Keratinocyte (primary cell): ENCODE data around the gene SLC26A9. TPM values are rescaled to one million over a fixed set of nuclear protein-coding genes. Genes with fewer than 3 reads are reported as not detected.

Experiments
- DNase-seq: peaks from one replicate; pipeline ENCODE4 v3.0.0-alpha.2; 2011; ENCODE audit warnings: low read depth, missing footprints, low spot score
- FAIRE-seq: peaks from 2 replicates; lab custom pipeline; 2011; peaks lifted over from hg19 to GRCh38; lab: Jason Lieb, UNC
- H2AFZ ChIP-seq: 2 replicates; pipeline ENCODE4 v1.6.0; 2012; ENCODE audit warnings: low read length, control low read depth, inconsistent platforms; ENCODE audit not compliant: control insufficient read depth
- H3K27ac ChIP-seq: 2 replicates; pipeline ENCODE4 v1.5.1; 2011; ENCODE audit warnings: low read length; ENCODE audit not compliant: control insufficient read depth, insufficient read depth
- H3K27me3 ChIP-seq: 3 replicates; pipeline ENCODE4 v1.6.0; 2011; ENCODE audit warnings: low read length; ENCODE audit not compliant: control insufficient read depth, insufficient read depth; ENCODE audit errors: extremely low read depth
- H3K36me3 ChIP-seq, 2 experiments: 2 replicates in 1 of 2; 3 replicates in 1 of 2; pipeline ENCODE4 v1.5.1; 2011; ENCODE audit warnings: low read length in 2 of 2, mild to moderate bottlenecking in 1 of 2; ENCODE audit not compliant: control insufficient read depth in 2 of 2, insufficient read depth in 2 of 2; ENCODE audit errors: extremely low read depth in 1 of 2
- H3K4me1 ChIP-seq: 3 replicates; pipeline ENCODE4 v1.5.1; 2011; ENCODE audit warnings: low read length; ENCODE audit not compliant: control insufficient read depth, insufficient read depth; ENCODE audit errors: extremely low read depth
- H3K4me2 ChIP-seq: 3 replicates; pipeline ENCODE4 v1.6.0; 2011; ENCODE audit warnings: low read depth, low read length; ENCODE audit not compliant: control insufficient read depth, insufficient read depth; ENCODE audit errors: extremely low read depth
- H3K4me3 ChIP-seq, 3 experiments: fragments of 200-600 bp in 1 of 3; sonication (generic) in 1 of 3; 2 replicates in 2 of 3; 3 replicates in 1 of 3; pipeline ENCODE4 v1.5.1; 2011 to 2016; ENCODE audit warnings: low read length in 3 of 3, mild to moderate bottlenecking in 3 of 3, control low read depth in 2 of 3, inconsistent platforms in 1 of 3, low read depth in 1 of 3, mixed read lengths in 1 of 3, mixed run types in 1 of 3, moderate library complexity in 1 of 3; ENCODE audit not compliant: control insufficient read depth in 2 of 3, insufficient read depth in 2 of 3; ENCODE audit errors: extremely low read depth in 1 of 3
- H3K79me2 ChIP-seq: 2 replicates; pipeline ENCODE4 v1.6.0; 2012; ENCODE audit warnings: low read length; ENCODE audit not compliant: control insufficient read depth, insufficient read depth
- H3K9ac ChIP-seq: 3 replicates; pipeline ENCODE4 v1.6.0; 2011; ENCODE audit warnings: low read length; ENCODE audit not compliant: control insufficient read depth, insufficient read depth; ENCODE audit errors: extremely low read depth
- H3K9me1 ChIP-seq: 3 replicates; pipeline ENCODE4 v1.6.0; 2011; ENCODE audit warnings: low read length; ENCODE audit not compliant: control insufficient read depth, insufficient read depth; ENCODE audit errors: extremely low read depth
- H3K9me3 ChIP-seq: 2 replicates; pipeline ENCODE4 v1.5.1; 2012; ENCODE audit warnings: low read depth, low read length; ENCODE audit not compliant: control insufficient read depth
- H4K20me1 ChIP-seq: 3 replicates; pipeline ENCODE4 v1.6.0; 2011; ENCODE audit warnings: low read length; ENCODE audit not compliant: control insufficient read depth, insufficient read depth; ENCODE audit errors: extremely low read depth
- EZH2 ChIP-seq: IDR thresholded peaks from one replicate; pipeline ENCODE4 v1.6.1; 2012; ENCODE audit warnings: inconsistent platforms, mild to moderate bottlenecking, low read length, moderate library complexity
- dilution Hi-C: fragments of 300-500 bp; cut with MboI; formaldehyde crosslinking; loops from one replicate; pipeline ENCODE4 v1.7.0; 2020; ENCODE audit warnings: low sequenced_read_pairs; ENCODE audit not compliant: extremely low pct_ligation_motif_present
- polyA plus RNA-seq, 5 experiments: library from polyadenylated mRNA; depleted of rRNA in 3 of 5; stranded (reverse) in 3 of 5; stranded (forward) in 1 of 5; unstranded in 1 of 5; fragments of >200 nt; gene quantifications; 1 replicate in 1 of 5; 2 replicates in 3 of 5; 3 replicates in 1 of 5; pipeline versions ENCODE4 v1.2.1 to v1.2.3, GENCODE V29; 2011 to 2012; ENCODE audit warnings: missing spikeins in 2 of 5, low read depth in 1 of 5, low replicate concordance in 1 of 5
- TF ChIP-seq, protein P1 (sequence below), 3 experiments: IDR thresholded peaks in 1 of 3; conservative IDR thresholded peaks in 1 of 3; optimal IDR thresholded peaks in 1 of 3; 2 replicates in 2 of 3; 3 replicates in 1 of 3; pipeline versions ENCODE3 to v1.5.1; 2011; ENCODE audit warnings: low read length in 3 of 3, mild to moderate bottlenecking in 3 of 3, moderate library complexity in 2 of 3, control low read depth in 1 of 3, inconsistent platforms in 1 of 3; ENCODE audit not compliant: insufficient read depth in 2 of 3; ENCODE audit errors: extremely low read depth in 1 of 3

The SLC26A9 gene
- polyA plus RNA-seq, 1 donor (not counting 4 experiments of a cell fraction or from before 2014, with no cell fraction given), result 0.03 TPM

DNA sequence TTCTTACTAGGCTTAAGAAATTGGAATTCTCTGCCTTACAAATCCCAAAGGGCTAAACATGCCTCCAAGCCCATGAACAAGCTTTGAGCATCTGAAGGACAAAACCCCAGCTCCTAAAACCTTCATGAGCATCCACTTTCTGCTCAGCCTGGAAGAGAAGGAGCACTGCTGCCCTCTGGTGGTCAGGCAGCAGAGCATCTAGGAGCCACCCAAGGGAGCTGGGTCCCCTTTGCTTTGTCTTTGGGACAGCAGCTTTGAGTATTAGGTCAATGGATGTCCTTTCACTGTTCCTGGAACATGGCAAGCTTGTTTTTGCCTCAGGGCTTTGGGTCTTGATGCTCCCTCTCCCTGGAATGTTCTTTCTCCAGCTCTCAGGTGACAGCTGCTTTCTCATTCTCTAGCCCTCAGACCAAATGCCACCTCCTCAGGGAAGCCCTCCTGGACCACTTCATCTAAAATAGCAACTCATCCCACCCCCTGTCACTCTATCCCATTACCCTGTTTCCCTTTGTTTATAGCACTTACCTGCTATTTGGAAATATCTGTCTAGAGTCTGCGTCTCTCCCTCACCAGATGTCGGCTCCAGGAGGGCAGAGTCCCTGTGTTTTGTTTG is 34.3 kb upstream of the SLC26A9 start:
- dilution Hi-C loops, result no loop called here
- Histone ChIP-seq H3K9ac (no peak overlapping the region), H3K4me2 (no peak overlapping the region), H2AFZ (no peak overlapping the region), H3K79me2 (no peaks in the 10 kb centered on the region), H3K27ac (no peak overlapping the region), H3K36me3 (peaks cover 6 to 7% of the 10 kb centered on the region in 2 experiments), H3K27me3 (no peaks in the 10 kb centered on the region), H3K9me1 (peaks cover 4% of the 10 kb centered on the region), H3K4me3 (no peak overlapping the region), H3K4me1 (no peaks in the 10 kb centered on the region), H3K9me3 (no peaks in the 10 kb centered on the region), H4K20me1 (no peaks in the 10 kb centered on the region)
- FAIRE-seq (no peak), DNase-seq (no peak)
- TF ChIP-seq, protein P1, sequence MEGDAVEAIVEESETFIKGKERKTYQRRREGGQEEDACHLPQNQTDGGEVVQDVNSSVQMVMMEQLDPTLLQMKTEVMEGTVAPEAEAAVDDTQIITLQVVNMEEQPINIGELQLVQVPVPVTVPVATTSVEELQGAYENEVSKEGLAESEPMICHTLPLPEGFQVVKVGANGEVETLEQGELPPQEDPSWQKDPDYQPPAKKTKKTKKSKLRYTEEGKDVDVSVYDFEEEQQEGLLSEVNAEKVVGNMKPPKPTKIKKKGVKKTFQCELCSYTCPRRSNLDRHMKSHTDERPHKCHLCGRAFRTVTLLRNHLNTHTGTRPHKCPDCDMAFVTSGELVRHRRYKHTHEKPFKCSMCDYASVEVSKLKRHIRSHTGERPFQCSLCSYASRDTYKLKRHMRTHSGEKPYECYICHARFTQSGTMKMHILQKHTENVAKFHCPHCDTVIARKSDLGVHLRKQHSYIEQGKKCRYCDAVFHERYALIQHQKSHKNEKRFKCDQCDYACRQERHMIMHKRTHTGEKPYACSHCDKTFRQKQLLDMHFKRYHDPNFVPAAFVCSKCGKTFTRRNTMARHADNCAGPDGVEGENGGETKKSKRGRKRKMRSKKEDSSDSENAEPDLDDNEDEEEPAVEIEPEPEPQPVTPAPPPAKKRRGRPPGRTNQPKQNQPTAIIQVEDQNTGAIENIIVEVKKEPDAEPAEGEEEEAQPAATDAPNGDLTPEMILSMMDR (optimal IDR thresholded peaks at IDR 0.05 in 1 of 3, IDR thresholded peaks at IDR 0.05 in 1 of 3, conservative IDR thresholded peaks at IDR 0.05 in 1 of 3; ENCODE audit: extremely low read depth in 1 of 3, insufficient read depth in 2 of 3, low read length in 3 of 3), result peak; percentile 95 to 98 (median 96)
- TF ChIP-seq EZH2, result no peak

DNA sequence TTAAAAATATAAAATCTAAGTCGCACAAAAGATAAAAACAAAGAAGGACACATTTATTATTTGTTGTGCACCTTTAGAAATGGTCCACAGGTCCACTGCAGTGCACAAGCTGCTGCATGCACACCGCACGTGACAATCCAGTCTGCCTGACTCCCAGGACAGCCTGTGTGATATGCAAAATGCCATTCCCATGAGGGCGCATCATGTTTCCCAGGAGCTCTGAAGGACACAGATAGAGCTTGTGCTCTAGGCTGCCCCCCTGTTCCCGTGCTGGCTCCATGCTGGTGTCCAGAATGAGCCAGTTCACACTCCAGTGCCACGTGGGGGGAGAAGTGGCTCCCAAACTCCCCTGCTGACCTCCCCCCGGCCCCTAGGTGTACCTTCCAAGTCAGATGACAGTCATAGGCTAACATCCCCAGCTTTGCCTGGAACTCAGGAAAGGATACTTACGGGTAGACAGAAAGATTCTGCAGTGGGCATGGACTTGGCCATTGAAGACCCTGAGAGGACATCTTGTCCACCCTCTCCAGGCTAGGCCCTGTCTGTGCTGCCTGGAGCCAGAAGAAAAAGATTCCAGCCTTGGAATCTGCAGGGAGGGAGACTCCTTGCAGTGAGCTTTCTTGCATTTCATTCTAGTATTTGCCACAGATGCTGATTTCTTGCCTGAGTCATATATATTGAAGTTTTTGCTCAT is 33.6 kb upstream of the SLC26A9 start:
- Histone ChIP-seq H3K79me2 (no peaks in the 10 kb centered on the region), H3K9me3 (no peaks in the 10 kb centered on the region), H3K27me3 (peaks cover 2% of the 10 kb centered on the region), H3K9me1 (peaks cover 4% of the 10 kb centered on the region), H3K36me3 (peaks cover 1 to 3% of the 10 kb centered on the region in 2 experiments), H3K4me1 (no peaks in the 10 kb centered on the region), H2AFZ (no peak overlapping the region), H3K4me2 (no peak overlapping the region), H3K4me3 (no peak overlapping the region), H3K27ac (no peak overlapping the region), H3K9ac (no peak overlapping the region), H4K20me1 (no peaks in the 10 kb centered on the region)
- TF ChIP-seq EZH2, result no peak
- TF ChIP-seq, protein P1 (optimal IDR thresholded peaks at IDR 0.05 in 1 of 3, IDR thresholded peaks at IDR 0.05 in 1 of 3, conservative IDR thresholded peaks at IDR 0.05 in 1 of 3; ENCODE audit: extremely low read depth in 1 of 3, insufficient read depth in 2 of 3, low read length in 3 of 3), result peak in 1 of 3 experiments; percentile 28
- dilution Hi-C loops, result no loop called here
- FAIRE-seq (no peak), DNase-seq (no peak)
